Measurements from ENCODE around the gene ZFAND3. TPM values are rescaled to one million over a fixed set of nuclear protein-coding genes. Genes with fewer than 3 reads are reported as not detected.

ZFAND3 gene
- total RNA-seq, 1 experiment from 2014 or later = 47.2 TPM

- TF ChIP-seq EGR1 (IDR thresholded peaks at IDR 0.05; ENCODE audit: low read depth) (no peak), ZBTB33 (IDR thresholded peaks at IDR 0.05; ENCODE audit: extremely low read depth, insufficient replicate concordance, low read length) (no peak)
These were observed 5.2 kb upstream of the ZFAND3 start (continued) for GRCh38 chr6:37814374-37814773.

GRCh38 chr6:37816599-37817375, 2.7 kb upstream of the ZFAND3 start:
- H4K20me1 ChIP-seq (ENCODE audit: insufficient read depth) = no peaks in the 10 kb centered on the region; the same call in 1 of the 2 replicates
- H3K27me3 ChIP-seq (ENCODE audit: insufficient read depth, low read length) = no peaks in the 10 kb centered on the region
- H3K9me2 ChIP-seq (ENCODE audit: insufficient read depth) = no peaks in the 10 kb centered on the region
- H3K79me2 ChIP-seq (ENCODE audit: insufficient read depth, low read length) = peaks cover 17% of the 10 kb centered on the region
- RAD21 ChIA-PET (ENCODE audit: low non-redundant PET in 1 of 2, low total read pairs in 2 of 2, uncharacterized antibody in 2 of 2, unreplicated experiment in 2 of 2) = no interaction called here
- no TSS peak for BruUV-seq (replicated peaks)
- H3K4me1 ChIP-seq (ENCODE audit: control insufficient read depth in 1 of 2, insufficient read depth in 2 of 2, low read length in 2 of 2) = peaks cover 6 to 19% of the 10 kb centered on the region in 2 experiments; a peak in 3 of 4 replicates
- no peak overlapping the region for H3K4me2 ChIP-seq (ENCODE audit: low read length)
- no peak overlapping the region for H2AFZ ChIP-seq (ENCODE audit: low read depth, low read length, poor library complexity, severe bottlenecking)
- TF ChIP-seq FOSL1 (IDR thresholded peaks at IDR 0.05; ENCODE audit: low read depth) (no peak), CTCF (IDR thresholded peaks at IDR 0.05 in 2 of 3, conservative IDR thresholded peaks at IDR 0.05 in 1 of 3; ENCODE audit: borderline replicate concordance in 1 of 3, insufficient read depth in 1 of 3, low read depth in 2 of 3, low read length in 2 of 3) (no peak), MAX (IDR thresholded peaks at IDR 0.05) (no peak), JUND (IDR thresholded peaks at IDR 0.05) (no peak), POLR2AphosphoS5 (IDR thresholded peaks at IDR 0.05; ENCODE audit: low read depth, low read length) (no peak), ELF1 (IDR thresholded peaks at IDR 0.05; ENCODE audit: borderline replicate concordance, low read depth) (no peak)
- POLR2A ChIA-PET = no interaction called here
- ATAC-seq = no peak
- DNase-seq (ENCODE audit: low read depth, low spot score) = no peak
- H3K27ac ChIP-seq (ENCODE audit: low read depth, low read length) = no peak overlapping the region
- H3K9me3 ChIP-seq (ENCODE audit: control insufficient read depth in 1 of 2, insufficient read depth in 1 of 2, low read depth in 1 of 2, low read length in 2 of 2) = no peaks in the 10 kb centered on the region
- no peak overlapping the region for H3K4me3 ChIP-seq (replicated peaks in 1 of 2; ENCODE audit: low read depth in 1 of 2, low read length in 2 of 2)
- intact Hi-C loops (cut with micrococcal nuclease) = no loop called here
- H3K9ac ChIP-seq (ENCODE audit: low read length) = no peak overlapping the region
- H3K36me3 ChIP-seq (ENCODE audit: control insufficient read depth in 1 of 2, insufficient read depth in 2 of 2, low read length in 2 of 2) = no peaks in the 10 kb centered on the region
- CTCF ChIA-PET = no interaction called here
